Neural cell (in vitro differentiated cells): Measurements from ENCODE around the gene CFAP61.

ENCODE experiments used
- EP300 ChIP-seq: fragments of 450-650 bp; conservative IDR thresholded peaks from 2 replicates; pipeline ENCODE4 v1.6.1; 2014; ENCODE audit warnings: antibody characterized with exemption, mild to moderate bottlenecking, moderate library complexity; ENCODE audit not compliant: poor library complexity, severe bottlenecking
- EZH2 ChIP-seq: fragments of 200-600, 300-800 bp; shearing (Covaris generic), sonication (generic); IDR thresholded peaks from 2 replicates; pipeline ENCODE4 v1.6.1; 2014; ENCODE audit warnings: antibody characterized with exemption, low read length, borderline replicate concordance, mild to moderate bottlenecking; ENCODE audit not compliant: insufficient read depth, poor library complexity, severe bottlenecking
- POLR2AphosphoS5 ChIP-seq: IDR thresholded peaks from 2 replicates; pipeline ENCODE4 v1.6.1; 2012
- RAD21 ChIP-seq: fragments of 450-650 bp; conservative IDR thresholded peaks from 2 replicates; pipeline ENCODE4 v1.6.1; 2014; ENCODE audit warnings: antibody characterized with exemption, mild to moderate bottlenecking, moderate library complexity
- TF ChIP-seq, protein P1 (sequence below): fragments of 450-650 bp; IDR thresholded peaks from 2 replicates; pipeline ENCODE4 v1.5.1; 2014; ENCODE audit warnings: antibody characterized with exemption, mild to moderate bottlenecking, moderate library complexity; ENCODE audit not compliant: poor library complexity, severe bottlenecking

DNA sequence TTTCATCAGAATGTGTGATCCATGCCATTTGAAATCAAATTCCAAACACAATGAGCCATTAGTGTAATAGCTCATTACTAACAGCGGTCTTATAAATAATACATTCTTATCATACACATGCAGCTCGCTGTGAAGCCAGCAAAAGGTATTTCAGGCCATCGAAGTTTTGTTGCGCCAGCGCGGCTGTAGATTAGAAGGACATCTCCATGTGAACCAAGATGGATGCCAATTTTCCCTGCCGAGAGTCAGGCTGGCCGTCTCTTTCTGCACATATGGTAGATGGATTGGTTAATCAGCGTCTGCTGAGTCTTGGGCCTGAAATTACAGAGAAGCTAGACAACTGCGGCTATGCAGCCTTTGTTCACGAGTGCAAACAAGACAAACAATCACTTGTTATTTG lies 44.1 kb downstream of the CFAP61 start:
- TF ChIP-seq POLR2AphosphoS5 (no peak), EZH2 (no peak), EP300 (no peak), RAD21 (no peak)
- TF ChIP-seq, protein P1, sequence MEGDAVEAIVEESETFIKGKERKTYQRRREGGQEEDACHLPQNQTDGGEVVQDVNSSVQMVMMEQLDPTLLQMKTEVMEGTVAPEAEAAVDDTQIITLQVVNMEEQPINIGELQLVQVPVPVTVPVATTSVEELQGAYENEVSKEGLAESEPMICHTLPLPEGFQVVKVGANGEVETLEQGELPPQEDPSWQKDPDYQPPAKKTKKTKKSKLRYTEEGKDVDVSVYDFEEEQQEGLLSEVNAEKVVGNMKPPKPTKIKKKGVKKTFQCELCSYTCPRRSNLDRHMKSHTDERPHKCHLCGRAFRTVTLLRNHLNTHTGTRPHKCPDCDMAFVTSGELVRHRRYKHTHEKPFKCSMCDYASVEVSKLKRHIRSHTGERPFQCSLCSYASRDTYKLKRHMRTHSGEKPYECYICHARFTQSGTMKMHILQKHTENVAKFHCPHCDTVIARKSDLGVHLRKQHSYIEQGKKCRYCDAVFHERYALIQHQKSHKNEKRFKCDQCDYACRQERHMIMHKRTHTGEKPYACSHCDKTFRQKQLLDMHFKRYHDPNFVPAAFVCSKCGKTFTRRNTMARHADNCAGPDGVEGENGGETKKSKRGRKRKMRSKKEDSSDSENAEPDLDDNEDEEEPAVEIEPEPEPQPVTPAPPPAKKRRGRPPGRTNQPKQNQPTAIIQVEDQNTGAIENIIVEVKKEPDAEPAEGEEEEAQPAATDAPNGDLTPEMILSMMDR = no peak
